ENCODE data around the gene CORO7. TPM values are rescaled to one million over a fixed set of nuclear protein-coding genes. Genes with fewer than 3 reads are reported as not detected.
A peak's percentile ranks its signal among the peaks of the same experiment; 100 is the strongest.

The CORO7 gene
- total and polyA plus RNA-seq, 7 donors = 3.4 to 7.9 (median 5.8) TPM

GRCh38 chr16:4376893-4377572, 39.4 kb downstream of the CORO7 start:
- WGBS, 3 donors = 74 to 77% (median 76%) methylated on average over 24 to 27 of the region's 27 CpGs
- Histone ChIP-seq H3K36me3 (ENCODE audit: insufficient read depth in 1 of 2, low read depth in 1 of 2) (no peaks in the 10 kb centered on the region), H3K27me3 (ENCODE audit: insufficient read depth in 3 of 3, low read length in 2 of 3) (no peaks in the 10 kb centered on the region), H3K4me3 (no peak overlapping the region), H3K27ac (peak overlapping the region; percentile 69), H3K4me1 (peaks cover 45% of the 10 kb centered on the region), H3K9me3 (no peaks in the 10 kb centered on the region)
- no peak for TF ChIP-seq CTCF (IDR thresholded peaks at IDR 0.05)
- ATAC-seq (no peak), DNase-seq (no peak)
- intact Hi-C loops (cut with DNase I) = no loop called here

DNA sequence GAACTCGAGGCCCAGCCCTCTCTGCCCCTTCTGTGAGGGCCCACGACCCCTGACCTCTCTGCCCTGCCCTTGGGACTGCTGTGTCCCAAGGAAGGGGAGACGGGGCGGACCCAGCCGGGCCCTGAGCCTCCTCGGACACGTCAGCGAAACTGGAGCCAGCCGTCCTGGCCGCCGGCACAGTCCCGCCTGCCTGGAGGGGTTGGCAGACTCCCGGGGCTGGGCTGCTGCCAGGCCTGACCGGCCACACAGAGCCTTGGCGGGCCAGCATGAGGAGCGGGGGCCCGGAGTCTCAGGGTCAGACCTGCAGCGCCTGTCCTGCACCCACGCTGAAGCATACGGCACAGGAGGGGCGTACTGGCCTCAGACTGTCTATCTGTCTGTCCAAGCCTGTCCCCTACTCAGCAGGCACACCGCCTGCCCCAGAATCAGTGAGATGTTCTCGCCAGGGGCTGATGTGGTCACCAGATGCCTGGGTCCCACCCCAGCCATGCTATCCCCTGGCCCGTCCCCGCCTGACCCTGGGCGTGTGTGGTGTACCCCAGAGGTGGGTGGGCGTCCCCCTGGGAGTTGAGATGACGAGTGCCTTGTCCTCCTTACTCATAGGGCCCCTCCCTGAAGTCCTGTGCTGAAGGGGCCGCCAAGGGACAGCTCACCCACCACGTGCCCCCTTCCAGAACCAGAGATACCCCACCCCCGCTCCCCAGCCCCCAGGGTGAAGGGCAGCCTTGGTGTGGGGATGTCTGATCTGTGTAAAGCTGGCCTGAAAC, 40.1 kb downstream of the CORO7 start:
- Histone ChIP-seq H3K9me3 (no peaks in the 10 kb centered on the region), H3K27ac (peak overlapping the region; percentile 69), H3K27me3 (ENCODE audit: insufficient read depth in 3 of 3, low read length in 2 of 3) (no peaks in the 10 kb centered on the region), H3K4me1 (peaks cover 38% of the 10 kb centered on the region), H3K4me3 (peak overlapping the region; percentile 42), H3K36me3 (ENCODE audit: insufficient read depth in 1 of 2, low read depth in 1 of 2) (no peaks in the 10 kb centered on the region)
- 24 to 47% (median 28%) methylated on average over 28 to 31 of the region's 31 CpGs for WGBS, 3 donors
- no peak for TF ChIP-seq CTCF (IDR thresholded peaks at IDR 0.05)
- DNase-seq (peak; percentile 93 to 98), ATAC-seq (peak; percentile 83 to 89 (median 87))
- intact Hi-C loops (cut with DNase I) = no loop called here

DNA sequence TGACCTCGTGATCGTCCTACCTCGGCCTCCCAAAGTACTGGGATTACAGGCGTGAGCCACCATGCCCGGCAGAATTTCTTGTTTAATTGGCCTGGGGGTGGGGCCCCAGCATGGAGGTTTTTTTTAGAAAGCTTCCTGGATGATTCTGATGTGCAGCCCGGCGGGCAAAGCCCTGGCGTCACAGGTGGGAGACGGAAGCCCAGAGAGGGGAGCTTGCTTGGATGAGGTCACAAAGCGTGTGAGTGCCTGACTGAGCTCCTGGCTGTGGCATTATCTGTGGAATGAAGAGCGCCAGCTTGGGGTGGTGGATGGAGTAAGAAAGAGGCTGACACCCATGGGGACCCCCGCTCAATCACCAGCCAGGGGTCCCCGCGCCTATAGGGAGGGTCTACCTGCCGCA, 40.7 kb downstream of the CORO7 start:
- WGBS, 3 donors = 75 to 84% (median 77%) methylated on average over 15 of the region's 15 CpGs
- TF ChIP-seq CTCF (IDR thresholded peaks at IDR 0.05) = no peak
- H3K9me3 ChIP-seq = no peaks in the 10 kb centered on the region
- H3K36me3 ChIP-seq (ENCODE audit: insufficient read depth in 1 of 2, low read depth in 1 of 2) = no peaks in the 10 kb centered on the region
- ATAC-seq = no peak
- no peaks in the 10 kb centered on the region for H3K27me3 ChIP-seq (ENCODE audit: insufficient read depth in 3 of 3, low read length in 2 of 3)
- peak overlapping the region; percentile 42 for H3K4me3 ChIP-seq
- H3K27ac ChIP-seq = peak overlapping the region; percentile 69
- peak in 1 of 2 donors; percentile 48 for DNase-seq
- intact Hi-C loops (cut with DNase I) = no loop called here
- H3K4me1 ChIP-seq = peaks cover 36% of the 10 kb centered on the region

DNA sequence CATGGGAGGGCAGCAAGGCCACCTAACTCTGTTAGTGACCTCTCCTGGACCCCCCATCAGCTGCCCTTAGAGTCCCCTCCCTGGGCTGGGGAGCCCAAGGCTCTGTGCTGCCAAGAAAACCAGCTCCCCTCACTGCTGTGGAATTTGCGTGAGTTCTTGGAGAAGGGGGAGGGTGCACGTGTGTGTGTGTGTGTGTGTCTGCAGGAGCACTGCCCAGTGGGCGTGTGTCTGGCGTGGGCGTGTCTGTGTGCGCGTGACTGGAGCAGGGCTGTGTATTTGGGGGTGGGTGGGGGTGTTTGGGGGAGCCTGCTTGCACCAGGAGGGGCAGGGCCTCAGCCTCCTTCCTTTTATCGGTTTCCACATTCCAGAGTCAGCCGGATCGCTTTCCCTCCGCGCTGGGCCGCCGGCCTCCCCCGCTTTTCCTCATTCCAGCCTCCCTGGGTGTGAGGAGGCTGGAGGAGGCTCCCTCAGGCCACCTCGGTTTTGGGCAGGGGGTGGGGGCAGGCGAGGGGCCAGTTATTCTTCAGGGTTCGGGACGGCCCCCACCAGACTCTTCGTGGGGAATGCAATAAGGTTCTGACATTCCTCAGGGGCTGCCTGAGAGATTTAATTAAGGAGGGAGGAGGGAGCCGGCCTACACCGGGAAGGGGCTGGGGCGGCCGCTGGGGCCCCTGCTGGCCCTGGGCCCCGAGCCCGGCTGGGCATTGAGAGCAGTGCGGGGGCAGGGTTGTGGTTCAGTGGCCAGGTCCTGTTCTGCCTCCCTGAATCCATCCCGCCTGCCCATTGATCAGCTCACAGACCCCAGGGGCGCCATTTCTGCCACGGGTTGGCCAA, 42.3 kb downstream of the CORO7 start:
- DNase-seq (peak; percentile 81 to 85), ATAC-seq (no peak)
- intact Hi-C loops (cut with DNase I) = no loop called here
- TF ChIP-seq CTCF (IDR thresholded peaks at IDR 0.05) = no peak
- Histone ChIP-seq H3K4me3 (peak overlapping the region; percentile 67), H3K4me1 (peaks cover 35% of the 10 kb centered on the region), H3K9me3 (no peaks in the 10 kb centered on the region), H3K36me3 (ENCODE audit: insufficient read depth in 1 of 2, low read depth in 1 of 2) (no peaks in the 10 kb centered on the region), H3K27ac (peak overlapping the region; percentile 74), H3K27me3 (ENCODE audit: insufficient read depth in 3 of 3, low read length in 2 of 3) (no peaks in the 10 kb centered on the region)
- 70 to 74% (median 72%) methylated on average over 24 to 30 of the region's 30 CpGs for WGBS, 3 donors

Data from psoas muscle (tissue), 8 donors.